Common myeloid progenitor, CD34-positive (primary cell): ENCODE measurements around the gene IMMP2L.

ENCODE experiments used
- CTCF ChIA-PET: fragments of 350-600 bp; sonication (Branson Sonifier 250); formaldehyde crosslinking; loops from one replicate; lab custom pipeline; 2021; ENCODE audit warnings: antibody characterized with exemption; lab: Charles Lee
- POLR2A ChIA-PET: fragments of 350-600 bp; sonication (Branson Sonifier 250); formaldehyde crosslinking; loops from one replicate; lab custom pipeline; 2021; ENCODE audit warnings: antibody characterized with exemption; lab: Charles Lee
- DNase-seq, 3 donors: peaks; one replicate each; pipeline versions ENCODE4 v3.0.0 to v3.0.0-alpha.2; 2013
- H3K27ac ChIP-seq, 2 experiments: 1 replicate in 1 of 2; 2 replicates in 1 of 2; pipeline ENCODE4 v1.7.0; 2013; ENCODE audit warnings: inconsistent platforms in 2 of 2, low read length in 2 of 2, mild to moderate bottlenecking in 2 of 2, low read depth in 1 of 2, moderate library complexity in 1 of 2; ENCODE audit not compliant: severe bottlenecking in 2 of 2, insufficient read depth in 1 of 2, poor library complexity in 1 of 2
- H3K27me3 ChIP-seq, 5 experiments: replicated peaks in 2 of 5; 1 replicate in 3 of 5; 2 replicates in 2 of 5; pipeline versions ENCODE4 v1.6.1 to v1.7.0; 2013; ENCODE audit warnings: low read length in 4 of 5, mild to moderate bottlenecking in 2 of 5, moderate library complexity in 2 of 5, inconsistent platforms in 1 of 5; ENCODE audit not compliant: insufficient read depth in 5 of 5, control insufficient read depth in 4 of 5
- H3K36me3 ChIP-seq, 4 experiments: 1 replicate in 2 of 4; 2 replicates in 2 of 4; pipeline versions ENCODE4 v1.6.1 to v1.7.0; 2013; ENCODE audit warnings: low read length in 3 of 4, control low read depth in 1 of 4, mild to moderate bottlenecking in 1 of 4; ENCODE audit not compliant: control insufficient read depth in 4 of 4, insufficient read depth in 4 of 4
- H3K4me1 ChIP-seq, 4 experiments: 1 replicate in 3 of 4; 2 replicates in 1 of 4; pipeline versions ENCODE4 v1.6.1 to v1.7.1; 2013; ENCODE audit warnings: low read length in 3 of 4, mild to moderate bottlenecking in 3 of 4, control low read depth in 1 of 4, inconsistent platforms in 1 of 4, moderate library complexity in 1 of 4; ENCODE audit not compliant: control insufficient read depth in 4 of 4, insufficient read depth in 4 of 4; ENCODE audit errors: control extremely low read depth in 1 of 4
- H3K4me3 ChIP-seq, 7 experiments: 1 replicate in 4 of 7; 2 replicates in 3 of 7; pipeline versions ENCODE4 v1.5.1 to v1.7.0; 2013; ENCODE audit warnings: mild to moderate bottlenecking in 7 of 7, low read length in 6 of 7, moderate library complexity in 6 of 7, inconsistent platforms in 2 of 7, low read depth in 2 of 7, control low read depth in 1 of 7; ENCODE audit not compliant: insufficient read depth in 4 of 7, control insufficient read depth in 1 of 7; ENCODE audit errors: extremely low read depth in 1 of 7
- H3K9me3 ChIP-seq, 5 experiments: 1 replicate in 4 of 5; 2 replicates in 1 of 5; pipeline versions ENCODE4 v1.6.1 to v1.7.1; 2013; ENCODE audit warnings: low read length in 4 of 5, mild to moderate bottlenecking in 2 of 5, inconsistent platforms in 1 of 5, low read depth in 1 of 5, moderate library complexity in 1 of 5; ENCODE audit not compliant: control insufficient read depth in 4 of 5, insufficient read depth in 2 of 5; ENCODE audit errors: control extremely low read depth in 1 of 5
- WGBS: methylation state at CpG from one replicate; pipeline ENCODE4 v1.1.5; 2013; ENCODE audit not compliant: insufficient coverage; 5-methylcytosine and 5-hydroxymethylcytosine counted together

The IMMP2L gene

DNA sequence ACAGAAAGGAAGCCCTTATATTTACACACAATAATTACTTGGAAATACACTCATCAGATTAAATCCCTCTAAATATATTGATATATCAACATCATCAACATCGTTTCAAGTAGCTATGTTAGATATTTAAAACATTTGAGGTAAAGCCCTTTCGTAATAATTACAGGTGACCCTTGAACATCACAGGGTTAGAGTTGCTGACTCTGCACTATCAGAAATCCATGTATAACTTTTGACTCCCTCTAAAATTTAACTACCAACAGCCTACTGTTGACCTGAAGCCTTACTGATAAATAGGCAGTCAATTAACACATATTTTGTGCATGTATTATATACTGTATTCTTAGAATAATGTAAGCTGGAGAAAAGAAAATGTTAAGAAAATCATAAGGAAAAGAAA, 505.9 kb downstream of the IMMP2L start:
- CTCF ChIA-PET, result no interaction called here

GRCh38 chr7:111053035-111053434, 509.3 kb downstream of the IMMP2L start:
- Histone ChIP-seq H3K36me3 (no peaks in the 10 kb centered on the region), H3K4me3 (no peak overlapping the region), H3K27me3 (no peaks in the 10 kb centered on the region), H3K4me1 (peaks cover 0 to 4% (median 2%) of the 10 kb centered on the region in 4 experiments), H3K9me3 (no peaks in the 10 kb centered on the region), H3K27ac (no peak overlapping the region)
- DNase-seq, result no peak
- ChIA-PET CTCF (interaction anchor here (0.7 kb wide), 1 partner anchor 11 kb away, joined by 3 read pairs; no protein-coding TSS in a partner anchor), POLR2A (no interaction called here)
- 63% methylated on average over 1 of the region's 2 CpGs for WGBS

More for the DNA sequence above, 505.9 kb downstream of the IMMP2L start:
- Histone ChIP-seq H3K4me3 (no peak overlapping the region), H3K36me3 (no peaks in the 10 kb centered on the region), H3K4me1 (peaks cover 0 to 4% (median 2%) of the 10 kb centered on the region in 4 experiments), H3K9me3 (no peaks in the 10 kb centered on the region), H3K27me3 (no peaks in the 10 kb centered on the region), H3K27ac (no peak overlapping the region)
- no CpG with 5 or more reads among the region's 2 CpGs for WGBS
- no peak for DNase-seq
- POLR2A ChIA-PET, result no interaction called here

DNA sequence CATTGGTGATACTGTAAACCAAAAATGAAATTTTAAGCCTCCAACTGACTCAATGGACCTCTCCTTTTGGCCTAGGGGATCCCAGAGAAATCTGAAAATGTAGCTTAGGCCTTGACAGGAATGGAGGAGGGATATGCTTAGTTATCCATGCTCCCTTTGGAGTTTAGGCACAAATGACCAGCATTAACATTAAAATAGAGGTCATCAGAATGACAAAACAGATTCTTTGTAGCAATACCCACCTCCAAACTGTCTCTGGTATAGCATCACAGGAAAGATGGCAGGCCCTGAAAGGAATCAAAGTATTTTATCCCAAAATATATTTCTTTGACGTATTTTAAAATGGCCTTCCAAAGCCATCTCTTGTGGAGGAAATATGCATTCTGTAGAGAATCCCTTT, 510.5 kb downstream of the IMMP2L start:
- CTCF ChIA-PET, result no interaction called here
- H3K4me1 ChIP-seq, result peaks cover 0 to 4% (median 2%) of the 10 kb centered on the region in 4 experiments

DNA sequence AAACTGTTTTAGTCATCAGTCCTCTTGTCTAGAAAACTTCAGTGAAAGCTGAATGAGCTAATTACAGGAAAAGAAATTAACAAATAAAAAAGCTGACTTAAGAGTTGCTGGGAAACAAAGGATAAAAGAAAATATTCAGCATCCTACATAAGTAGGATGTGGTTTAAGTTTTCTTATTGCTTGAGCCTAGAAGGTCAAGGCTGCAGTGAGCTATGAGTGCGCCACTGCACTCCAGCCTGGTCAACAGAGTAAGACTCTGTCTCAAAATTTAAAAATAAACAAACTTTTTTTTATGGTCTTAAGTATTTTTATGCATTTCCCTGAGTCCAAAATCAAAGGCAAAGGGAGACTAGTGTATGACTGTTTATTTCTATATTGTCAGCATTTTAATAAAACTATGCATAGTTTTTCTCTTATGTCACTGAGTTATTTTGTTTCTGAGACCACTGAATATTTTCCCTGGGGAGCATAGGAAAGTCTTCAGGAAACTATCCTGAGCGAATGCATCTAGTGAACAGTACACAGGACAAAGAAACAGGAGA, 511.3 kb downstream of the IMMP2L start:
- no peak overlapping the region for H3K4me3 ChIP-seq
- no peaks in the 10 kb centered on the region for H3K36me3 ChIP-seq
- no peak for DNase-seq
- H3K27me3 ChIP-seq, result no peaks in the 10 kb centered on the region
- no peaks in the 10 kb centered on the region for H3K9me3 ChIP-seq
- H3K4me1 ChIP-seq, result peaks cover 0 to 4% (median 2%) of the 10 kb centered on the region in 4 experiments
- no peak overlapping the region for H3K27ac ChIP-seq
- 80% methylated on average over 1 of the region's 2 CpGs for WGBS
- ChIA-PET CTCF (no interaction called here), POLR2A (no interaction called here)

More for the DNA sequence above, 510.5 kb downstream of the IMMP2L start:
- Histone ChIP-seq H3K36me3 (no peaks in the 10 kb centered on the region), H3K27me3 (no peaks in the 10 kb centered on the region), H3K9me3 (no peaks in the 10 kb centered on the region), H3K27ac (no peak overlapping the region), H3K4me3 (no peak overlapping the region)
- 100% methylated on average over 1 of the region's 1 CpG for WGBS
- POLR2A ChIA-PET, result no interaction called here
- no peak for DNase-seq

- ChIA-PET POLR2A (no interaction called here), CTCF (no interaction called here)
These were observed 512.2 kb downstream of the IMMP2L start for GRCh38 chr7:111049971-111050680.

GRCh38 chr7:111047595-111047994, 514.7 kb downstream of the IMMP2L start:
- CTCF ChIA-PET, result no interaction called here
- no peak overlapping the region for H3K27ac ChIP-seq
- POLR2A ChIA-PET, result no interaction called here
- no peak overlapping the region for H3K4me3 ChIP-seq
- H3K27me3 ChIP-seq, result no peaks in the 10 kb centered on the region
- H3K4me1 ChIP-seq, result no peaks in the 10 kb centered on the region
- WGBS, result 100% methylated on average over 1 of the region's 4 CpGs
- DNase-seq, result no peak
- no peaks in the 10 kb centered on the region for H3K36me3 ChIP-seq
- H3K9me3 ChIP-seq, result no peaks in the 10 kb centered on the region

More at GRCh38 chr7:111049971-111050680, 512.2 kb downstream of the IMMP2L start:
- H3K27me3 ChIP-seq, result no peaks in the 10 kb centered on the region
- H3K4me3 ChIP-seq, result no peak overlapping the region
- no peak for DNase-seq
- peaks cover 0 to 4% (median 2%) of the 10 kb centered on the region in 4 experiments for H3K4me1 ChIP-seq
- 92% methylated on average over 2 of the region's 7 CpGs for WGBS
- no peak overlapping the region for H3K27ac ChIP-seq
- no peaks in the 10 kb centered on the region for H3K9me3 ChIP-seq
- H3K36me3 ChIP-seq, result no peaks in the 10 kb centered on the region

GRCh38 chr7:111045449-111045848, 516.8 kb downstream of the IMMP2L start:
- H3K27me3 ChIP-seq, result no peaks in the 10 kb centered on the region
- H3K9me3 ChIP-seq, result no peaks in the 10 kb centered on the region
- no peaks in the 10 kb centered on the region for H3K4me1 ChIP-seq
- ChIA-PET CTCF (no interaction called here), POLR2A (no interaction called here)
- H3K36me3 ChIP-seq, result no peaks in the 10 kb centered on the region
- H3K4me3 ChIP-seq, result no peak overlapping the region
- H3K27ac ChIP-seq, result no peak overlapping the region
- no peak for DNase-seq
